ENCODE results near the gene TNFRSF25.
"Not testable (repeated sequence)": the region's sequence is repeated elsewhere in the genome, so short reads cannot be mapped to it uniquely, and the experiment has no call there.

TNFRSF25 gene

GRCh38 chr1:6450005-6450450 lies 15.9 kb downstream of the TNFRSF25 start:
- no peak for DNase-seq

GRCh38 chr1:6448749-6449631 lies 17.0 kb downstream of the TNFRSF25 start:
- DNase-seq, result no peak

- DNase-seq, result no peak
Measured at GRCh38 chr1:6447818-6448748, 17.9 kb downstream of the TNFRSF25 start.

GRCh38 chr1:6447016-6447817 lies 18.8 kb downstream of the TNFRSF25 start:
- DNase-seq, result no peak

- DNase-seq, result no peak
Measured at GRCh38 chr1:6446665-6447015, 19.3 kb downstream of the TNFRSF25 start.

- DNase-seq, result not testable (repeated sequence)
Measured at GRCh38 chr1:6445929-6446328, 20.0 kb downstream of the TNFRSF25 start.

GRCh38 chr1:6445062-6445763 lies 20.8 kb downstream of the TNFRSF25 start:
- no peak for DNase-seq

GRCh38 chr1:6444377-6444776 lies 21.6 kb downstream of the TNFRSF25 start:
- no peak for DNase-seq

GRCh38 chr1:6443339-6444115 lies 22.4 kb downstream of the TNFRSF25 start:
- DNase-seq, result no peak

- DNase-seq, result no peak
Measured at GRCh38 chr1:6441586-6441985, 24.4 kb downstream of the TNFRSF25 start.

- DNase-seq, result no peak
Measured at GRCh38 chr1:6440198-6441126, 25.5 kb downstream of the TNFRSF25 start.

- DNase-seq, result no peak
Measured at GRCh38 chr1:6438047-6438525, 27.9 kb downstream of the TNFRSF25 start.

- not testable (repeated sequence) for DNase-seq
Measured at GRCh38 chr1:6437012-6437700, 28.8 kb downstream of the TNFRSF25 start.

GRCh38 chr1:6436277-6436676 lies 29.7 kb downstream of the TNFRSF25 start:
- DNase-seq, result not testable (repeated sequence)

GRCh38 chr1:6435547-6435946 lies 30.4 kb downstream of the TNFRSF25 start:
- DNase-seq, result no peak

GRCh38 chr1:6435129-6435528 lies 30.8 kb downstream of the TNFRSF25 start:
- no peak for DNase-seq

- DNase-seq, result no peak
Measured at GRCh38 chr1:6434186-6434585, 31.8 kb downstream of the TNFRSF25 start.

- not testable (repeated sequence) for DNase-seq
Measured at GRCh38 chr1:6431645-6432579, 34.1 kb downstream of the TNFRSF25 start.
